ENCODE measurements around the gene CDK2AP2. TPM values are rescaled to one million over a fixed set of nuclear protein-coding genes. Genes with fewer than 3 reads are reported as not detected.

The CDK2AP2 gene
- polyA plus RNA-seq, 2 of the 4 experiments (the other 2 are of a cell fraction): 36.6 to 53.1 TPM

DNA sequence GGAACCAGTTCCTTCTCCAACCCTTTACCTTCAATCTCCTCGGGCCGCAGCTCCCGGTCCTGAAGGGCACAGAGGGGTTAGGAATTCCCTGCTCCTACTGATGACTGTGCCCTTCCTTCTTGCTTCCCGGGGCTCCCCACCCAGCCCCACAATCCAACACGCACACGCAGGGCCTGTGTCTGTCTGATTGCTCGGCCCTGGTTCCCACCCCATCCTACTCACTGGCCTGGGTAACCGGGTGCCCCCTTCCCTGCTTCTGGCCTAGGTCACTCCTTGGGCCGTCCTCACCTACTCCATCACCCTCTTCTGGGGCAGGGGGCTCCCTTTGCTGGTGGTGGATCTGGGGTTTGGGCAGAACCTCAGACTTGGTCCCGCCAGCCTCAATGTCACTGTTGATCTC is 14.0 kb upstream of the CDK2AP2 start:
- TF ChIP-seq JUN (IDR thresholded peaks at IDR 0.05): no peak
- TF ChIP-seq FOSB (CRISPR knock-in tag; IDR thresholded peaks at IDR 0.05): no peak
- no peak for TF ChIP-seq SMC3 (IDR thresholded peaks at IDR 0.05)
- no peak for TF ChIP-seq RCOR1 (IDR thresholded peaks at IDR 0.05; ENCODE audit: low read depth, low read length)
- no peak for TF ChIP-seq ZFP36 (IDR thresholded peaks at IDR 0.05; ENCODE audit: borderline replicate concordance, partially characterized antibody)
- TF ChIP-seq CTCF (IDR thresholded peaks at IDR 0.05): no peak
- no peak for TF ChIP-seq BHLHE40 (IDR thresholded peaks at IDR 0.05; ENCODE audit: low read depth, low read length)
- Histone ChIP-seq H3K4me1 (no peaks in the 10 kb centered on the region), H3K4me2 (no peak overlapping the region), H3K9me3 (no peaks in the 10 kb centered on the region), H3K4me3 (no peak overlapping the region), H3K27ac (no peak overlapping the region)
- FAIRE-seq (no peak), DNase-seq (ENCODE audit: low read depth in 1 of 2, low spot score in 1 of 2) (no peak), ATAC-seq (no peak)
- CTCF ChIA-PET: interaction anchor here (0.6 to 1.3 kb wide), 5 partner anchors 50 to 762 kb away, joined by 3 read pairs; partner anchors contain the start of gene GSTP1
- POLR2A ChIA-PET: no interaction called here
- WGBS (ENCODE audit: missing lambda C conversion rate): 78% methylated on average over 10 of the region's 10 CpGs

DNA sequence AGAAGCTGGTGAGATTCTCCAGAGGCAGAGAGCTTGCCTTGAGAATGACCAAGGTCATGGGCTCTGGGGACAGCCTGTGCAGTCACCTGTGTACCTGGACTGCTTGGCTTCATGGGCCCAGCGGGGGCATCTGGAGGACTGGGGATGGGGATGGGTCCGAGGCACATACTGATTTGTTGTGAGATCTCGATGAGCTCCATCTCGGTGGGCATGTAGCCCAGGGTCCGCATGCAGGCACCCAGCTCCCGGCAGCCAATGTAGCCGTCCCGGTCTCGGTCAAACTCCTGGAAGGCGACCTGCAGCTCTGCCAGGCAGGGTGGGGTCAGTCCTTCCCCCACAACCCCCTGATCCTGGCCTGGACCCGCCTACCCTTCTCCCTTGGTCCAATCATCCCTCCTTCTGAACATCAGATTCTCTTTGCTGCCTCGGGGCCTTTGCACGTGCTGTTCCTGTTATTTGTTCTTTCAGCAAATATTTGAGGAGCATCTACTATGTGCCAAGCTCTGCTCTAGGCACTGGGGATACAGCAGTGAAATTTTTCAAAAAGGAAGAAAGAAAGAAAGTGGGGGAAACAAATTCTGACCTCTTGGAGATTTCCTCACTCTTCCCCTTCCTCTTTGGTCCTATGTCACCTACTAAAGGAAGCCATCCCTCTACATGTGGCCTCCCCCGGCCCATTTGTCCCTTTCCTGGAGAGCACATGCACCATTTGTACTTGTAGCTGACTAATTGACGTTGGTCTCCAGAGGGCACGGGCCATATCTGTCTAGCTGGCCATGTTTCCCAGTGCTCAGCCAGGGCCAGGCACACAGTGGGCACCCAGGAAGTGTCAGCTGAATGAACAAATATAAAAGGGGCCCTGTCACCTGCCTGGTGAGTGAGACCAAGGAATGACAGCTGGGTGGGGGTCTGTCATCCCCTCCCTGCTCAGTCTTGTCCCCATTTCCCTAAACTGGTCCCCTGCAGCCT is 13.2 kb upstream of the CDK2AP2 start:
- Histone ChIP-seq H3K27ac (no peak overlapping the region), H3K4me1 (no peaks in the 10 kb centered on the region), H3K9me3 (no peaks in the 10 kb centered on the region), H3K4me2 (no peak overlapping the region), H3K4me3 (no peak overlapping the region)
- no peak for FAIRE-seq
- ChIA-PET POLR2A (no interaction called here), CTCF (interaction anchor here (0.6 to 1.3 kb wide), 5 partner anchors 57 to 763 kb away, joined by 3 read pairs; partner anchors contain the start of gene GSTP1)
- no peak for TF ChIP-seq HDAC2 (IDR thresholded peaks at IDR 0.05)
- TF ChIP-seq FOSL2 (IDR thresholded peaks at IDR 0.05): no peak
- TF ChIP-seq FOSL2 (CRISPR knock-in tag; IDR thresholded peaks at IDR 0.05): no peak
- TF ChIP-seq EHF (CRISPR knock-in tag; IDR thresholded peaks at IDR 0.05): no peak
- no peak for TF ChIP-seq RNF2 (IDR thresholded peaks at IDR 0.05; ENCODE audit: borderline replicate concordance, low read depth)
- TF ChIP-seq POLR2A (IDR thresholded peaks at IDR 0.05; ENCODE audit: low read length): no peak
- no peak for TF ChIP-seq PHF8 (IDR thresholded peaks at IDR 0.05; ENCODE audit: borderline replicate concordance, low read depth)
- no peak for TF ChIP-seq ZFP36 (IDR thresholded peaks at IDR 0.05; ENCODE audit: borderline replicate concordance, partially characterized antibody)
- TF ChIP-seq HOXB13 (CRISPR knock-in tag; IDR thresholded peaks at IDR 0.05; ENCODE audit: low read depth): no peak
- TF ChIP-seq TP53 (CRISPR knock-in tag; IDR thresholded peaks at IDR 0.05): no peak
- TF ChIP-seq, protein P1, sequence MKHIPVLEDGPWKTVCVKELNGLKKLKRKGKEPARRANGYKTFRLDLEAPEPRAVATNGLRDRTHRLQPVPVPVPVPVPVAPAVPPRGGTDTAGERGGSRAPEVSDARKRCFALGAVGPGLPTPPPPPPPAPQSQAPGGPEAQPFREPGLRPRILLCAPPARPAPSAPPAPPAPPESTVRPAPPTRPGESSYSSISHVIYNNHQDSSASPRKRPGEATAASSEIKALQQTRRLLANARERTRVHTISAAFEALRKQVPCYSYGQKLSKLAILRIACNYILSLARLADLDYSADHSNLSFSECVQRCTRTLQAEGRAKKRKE (CRISPR knock-in tag; IDR thresholded peaks at IDR 0.05; ENCODE audit: low read depth): no peak
- TF ChIP-seq MYC (IDR thresholded peaks at IDR 0.05; ENCODE audit: borderline replicate concordance, low read length): no peak
- no peak for TF ChIP-seq ZC3H11A (IDR thresholded peaks at IDR 0.05)
- TF ChIP-seq KDM1A (IDR thresholded peaks at IDR 0.05; ENCODE audit: low read depth): no peak
- no peak for TF ChIP-seq NPAS2 (CRISPR knock-in tag; IDR thresholded peaks at IDR 0.05; ENCODE audit: borderline replicate concordance)
- no peak for TF ChIP-seq HEYL (CRISPR knock-in tag; IDR thresholded peaks at IDR 0.05)
- no peak for TF ChIP-seq BHLHE40 (IDR thresholded peaks at IDR 0.05; ENCODE audit: low read depth, low read length)
- ATAC-seq: no peak
- 70% methylated on average over 16 of the region's 16 CpGs for whole genome bisulfite sequencing (ENCODE audit: missing lambda C conversion rate)
- DNase-seq (ENCODE audit: low read depth in 1 of 2, low spot score in 1 of 2): no peak
